GM12875 (cell line): ENCODE measurements around the gene SLIT2.

ENCODE experiments used
- H3K4me3 ChIP-seq: one replicate; pipeline ENCODE4 v1.5.1; 2011; ENCODE audit warnings: low read depth, low read length, control low read depth
- CTCF ChIP-seq: IDR thresholded peaks from 2 replicates; pipeline ENCODE4 v1.5.1; 2011; ENCODE audit warnings: low read depth, mild to moderate bottlenecking, control low read depth, inconsistent platforms, low read length, moderate library complexity, borderline replicate concordance; ENCODE audit not compliant: insufficient read depth

SLIT2 gene

DNA sequence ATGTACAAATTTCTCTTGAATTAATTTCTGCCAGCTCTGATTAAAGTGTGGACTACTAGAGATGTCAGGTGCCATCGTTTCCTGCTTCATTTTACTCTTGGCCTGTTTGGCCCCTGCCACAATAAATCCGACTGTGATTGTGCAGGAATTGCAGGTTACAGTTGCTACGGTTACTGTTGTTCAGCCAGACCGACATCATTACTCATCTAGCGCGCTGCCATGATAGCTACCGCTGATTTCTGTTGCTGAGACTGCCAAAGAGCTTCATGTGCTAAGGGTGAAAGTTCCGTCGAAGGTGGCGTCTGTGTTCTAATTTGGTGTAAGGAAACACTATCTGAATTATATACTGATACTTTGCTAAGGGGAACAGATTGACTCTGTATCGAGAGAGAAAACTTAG, 22.1 kb downstream of the SLIT2 start:
- no peak overlapping the region for H3K4me3 ChIP-seq
- TF ChIP-seq CTCF, result no peak

GRCh38 chr4:20276848-20277247, 25.1 kb downstream of the SLIT2 start:
- no peak for TF ChIP-seq CTCF

GRCh38 chr4:20278195-20278594, 26.5 kb downstream of the SLIT2 start:
- no peak overlapping the region for H3K4me3 ChIP-seq
- no peak for TF ChIP-seq CTCF

More at GRCh38 chr4:20276848-20277247, 25.1 kb downstream of the SLIT2 start:
- no peak overlapping the region for H3K4me3 ChIP-seq

- TF ChIP-seq CTCF, result no peak
- no peak overlapping the region for H3K4me3 ChIP-seq
Measured at GRCh38 chr4:20279381-20279780, 27.7 kb downstream of the SLIT2 start.

DNA sequence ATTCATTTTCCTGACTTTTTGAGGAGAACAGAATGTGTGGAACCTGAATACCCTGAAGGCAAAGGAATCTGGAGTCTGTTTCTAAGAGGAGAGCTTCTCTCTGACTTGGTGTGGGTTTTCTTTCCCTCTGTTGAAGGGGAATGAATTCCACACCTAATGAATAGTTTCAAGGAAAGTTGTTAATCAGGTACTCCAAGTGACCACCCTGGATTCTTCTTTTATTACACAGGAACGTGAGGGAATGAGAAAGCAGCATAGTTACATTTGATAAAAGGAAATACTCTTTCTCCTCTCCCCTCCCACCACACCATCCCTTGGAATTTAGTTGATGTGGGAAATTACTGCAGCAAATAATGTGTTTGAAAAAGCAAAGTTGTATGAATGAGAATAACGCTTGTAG, 29.7 kb downstream of the SLIT2 start:
- no peak for TF ChIP-seq CTCF
- H3K4me3 ChIP-seq, result no peak overlapping the region

DNA sequence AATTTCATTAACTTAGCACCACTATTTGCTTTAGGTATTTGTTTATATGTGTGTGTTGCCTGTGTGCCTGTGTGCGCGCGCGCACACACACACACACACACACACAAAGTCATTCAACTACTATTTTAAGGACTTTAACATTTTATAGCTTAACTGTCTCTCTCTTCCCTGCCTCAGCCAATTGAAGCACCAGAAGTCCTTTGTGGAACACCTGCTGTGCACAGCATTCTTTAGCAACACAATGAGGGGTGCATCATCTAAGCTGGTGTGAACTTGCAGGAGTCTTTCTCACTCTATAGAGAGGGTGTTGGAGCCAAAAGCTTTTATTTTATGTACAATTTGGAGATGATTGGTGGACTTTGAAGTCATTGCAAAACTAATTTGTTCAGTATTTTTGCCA, 31.3 kb downstream of the SLIT2 start:
- H3K4me3 ChIP-seq, result no peak overlapping the region
- TF ChIP-seq CTCF, result no peak

DNA sequence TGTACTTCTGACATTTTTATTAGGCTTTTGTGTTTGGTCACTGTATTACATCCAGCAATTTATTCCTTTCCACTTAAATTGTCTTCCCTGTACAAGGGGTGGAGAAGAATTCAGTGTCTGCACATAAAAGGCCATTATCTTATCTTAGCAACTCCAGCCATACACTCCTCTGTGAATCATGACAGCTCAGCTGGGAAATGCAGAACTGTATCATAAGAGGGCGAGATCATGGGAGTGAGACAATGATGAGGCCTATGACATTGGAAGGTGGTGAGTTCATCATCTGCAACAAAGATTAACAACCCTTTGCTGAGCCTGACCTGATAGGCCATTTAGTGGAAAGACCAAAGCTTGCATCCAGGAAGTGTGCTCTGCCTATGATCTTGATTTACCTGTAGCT, 33.3 kb downstream of the SLIT2 start:
- TF ChIP-seq CTCF, result no peak
- no peak overlapping the region for H3K4me3 ChIP-seq
